Activated naive CD4-positive, alpha-beta T cell (primary cell): ENCODE measurements around the gene FAM81B.

Experiments
- DNase-seq, 4 experiments: peaks; one replicate each; lab custom pipeline; 2025; lab: John Stamatoyannopoulos, UW

FAM81B gene

GRCh38 chr5:95471487-95471886 is 80.3 kb downstream of the FAM81B start:
- DNase-seq = no peak

DNA sequence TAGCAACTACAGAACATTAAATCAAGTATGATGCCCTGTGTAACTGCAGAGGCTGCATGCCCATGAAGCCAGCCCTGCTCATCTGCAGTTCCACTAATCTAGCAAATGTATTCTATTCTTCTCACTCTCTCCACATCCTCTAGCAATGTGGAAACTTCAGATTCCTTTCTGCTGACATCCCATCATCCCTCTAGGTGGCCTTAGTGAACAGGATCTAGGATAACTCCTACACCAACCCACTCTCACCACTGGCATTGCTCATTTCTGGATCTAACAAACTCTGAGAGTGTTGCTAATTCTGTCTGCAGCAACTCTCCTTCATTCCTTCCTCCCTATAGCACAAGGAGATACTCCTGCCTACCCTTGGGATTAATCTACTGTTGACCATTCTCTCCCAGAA is 80.8 kb downstream of the FAM81B start:
- DNase-seq = no peak

DNA sequence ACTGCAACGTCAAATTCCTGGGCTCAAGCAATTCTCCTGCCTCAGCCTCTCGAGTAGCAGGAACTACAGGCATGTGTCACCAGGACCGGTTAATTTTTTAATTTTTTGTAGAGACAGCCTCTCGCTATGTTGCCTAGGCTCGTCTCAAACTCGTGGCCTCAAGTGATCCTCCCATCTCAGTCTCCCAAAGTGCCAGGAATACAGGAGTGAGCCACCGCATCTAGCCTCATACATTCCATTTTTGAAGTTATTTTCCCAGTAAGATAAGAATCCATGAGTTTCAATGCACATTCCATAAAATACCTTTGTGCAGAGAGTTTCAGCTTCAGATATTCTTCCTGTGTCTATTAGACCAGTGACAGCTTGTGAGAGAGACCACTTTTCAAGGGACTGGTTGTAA is 93.3 kb downstream of the FAM81B start:
- DNase-seq = no peak

DNA sequence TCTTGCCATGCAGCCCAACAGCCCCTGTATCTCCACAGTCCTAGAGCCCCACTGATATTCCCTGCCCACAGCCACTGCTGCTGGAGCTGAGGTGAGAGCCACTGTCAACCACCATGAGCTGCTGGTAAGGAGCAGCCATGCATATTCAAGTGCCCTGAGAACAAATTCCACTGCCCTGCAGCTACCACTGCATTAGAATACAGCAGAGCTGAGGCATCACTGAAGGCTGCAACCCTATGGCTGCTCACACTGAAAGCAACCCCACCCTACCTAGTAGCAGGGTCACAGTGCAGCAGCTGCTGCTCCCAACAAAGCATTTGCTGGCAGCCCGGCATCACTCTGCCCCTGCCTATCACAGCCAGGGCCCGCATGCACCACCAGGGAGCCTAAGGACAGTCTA is 95.0 kb downstream of the FAM81B start:
- no peak for DNase-seq

DNA sequence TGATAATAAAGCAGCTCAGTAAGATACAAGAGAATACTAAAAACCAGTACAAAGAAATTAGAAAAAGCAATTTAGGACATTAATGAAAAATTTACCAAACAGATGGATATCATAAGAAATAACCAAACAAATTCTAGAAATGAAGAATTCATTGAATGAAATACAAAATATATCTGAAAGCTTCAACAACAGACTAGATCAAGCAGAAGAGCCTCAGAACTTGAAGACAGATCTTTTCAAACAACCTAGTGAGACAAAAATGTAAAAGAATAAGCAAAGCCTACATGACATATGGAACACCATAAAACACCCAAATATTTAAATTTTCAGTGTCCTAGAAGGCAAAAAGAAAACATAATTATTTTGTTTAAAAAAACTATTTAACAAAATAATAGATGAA is 96.7 kb downstream of the FAM81B start:
- no peak for DNase-seq
